ENCODE results near the gene PCAT7. TPM values are rescaled to one million over a fixed set of nuclear protein-coding genes. Genes with fewer than 3 reads are reported as not detected.
A peak's percentile ranks its signal among the peaks of the same experiment; 100 is the strongest.

Gene PCAT7
- total RNA-seq, 4 donors from 2014 or later: not detected

DNA sequence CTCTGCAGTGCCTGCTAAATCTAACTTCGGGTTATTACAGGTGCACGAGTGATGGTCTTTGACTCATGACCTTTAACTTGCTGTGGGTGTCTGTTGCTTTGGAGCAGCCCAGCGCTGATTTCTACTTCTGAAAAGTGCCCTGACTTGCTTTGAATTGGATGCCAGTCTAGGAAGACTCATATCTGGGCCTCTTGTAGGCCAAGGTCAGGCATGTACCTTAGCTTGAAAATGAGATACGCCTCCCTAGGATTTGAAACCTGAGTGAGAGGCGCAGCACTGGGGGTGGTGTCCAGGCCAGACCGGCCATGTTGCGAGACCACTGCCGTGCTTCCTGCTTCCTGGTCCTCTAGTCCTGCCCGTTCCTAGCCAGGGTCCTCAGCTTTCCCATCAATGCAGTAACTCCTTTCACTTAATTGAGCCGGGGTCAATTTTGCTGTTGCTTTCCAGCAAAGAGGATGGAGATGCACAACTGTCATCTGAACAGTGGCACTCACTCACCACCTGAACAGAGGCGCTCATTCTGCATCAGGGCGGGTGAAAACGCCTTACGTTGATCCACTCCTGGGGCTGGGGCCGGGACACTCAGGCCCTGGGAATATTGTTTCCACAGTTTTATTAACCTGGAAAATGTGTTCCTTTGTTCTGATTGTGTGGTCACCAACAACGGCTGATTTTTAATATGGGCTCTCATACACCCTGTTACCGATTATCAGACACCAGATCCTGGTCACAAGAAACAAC lies 14.3 kb downstream of the PCAT7 start:
- intact Hi-C loops (cut with DNase I): no loop called here
- WGBS, 2 donors: 94 to 95% methylated on average over 17 of the region's 17 CpGs
- no peak overlapping the region for H3K4me3 ChIP-seq (replicated peaks in 1 of 3)
- TF ChIP-seq CTCF (IDR thresholded peaks at IDR 0.05): no peak
- H3K36me3 ChIP-seq: no peaks in the 10 kb centered on the region
- H3K27me3 ChIP-seq: no peaks in the 10 kb centered on the region
- H3K4me1 ChIP-seq: no peaks in the 10 kb centered on the region
- H3K27ac ChIP-seq: no peak overlapping the region
- no peaks in the 10 kb centered on the region for H3K9me3 ChIP-seq
- DNase-seq: no peak

GRCh38 chr9:94576131-94576530 lies 21.2 kb downstream of the PCAT7 start:
- H3K27ac ChIP-seq: no peak overlapping the region
- H3K4me3 ChIP-seq (replicated peaks in 1 of 3): no peak overlapping the region
- peaks cover 7 to 14% of the 10 kb centered on the region in 2 donors for H3K4me1 ChIP-seq
- H3K9me3 ChIP-seq: no peaks in the 10 kb centered on the region
- H3K36me3 ChIP-seq: no peaks in the 10 kb centered on the region
- no peaks in the 10 kb centered on the region for H3K27me3 ChIP-seq
- WGBS, 2 donors: 90 to 98% methylated on average over 2 of the region's 2 CpGs
- intact Hi-C loops (cut with DNase I): no loop called here
- TF ChIP-seq CTCF (IDR thresholded peaks at IDR 0.05): no peak
- no peak for TF ChIP-seq POLR2A (IDR thresholded peaks at IDR 0.05)
- no peak for DNase-seq

GRCh38 chr9:94577036-94577435 lies 22.2 kb downstream of the PCAT7 start:
- no peak for DNase-seq
- WGBS, 2 donors: 0 to 43% methylated on average over 1 of the region's 1 CpG
- TF ChIP-seq CTCF (IDR thresholded peaks at IDR 0.05): no peak
- no peak for TF ChIP-seq POLR2A (IDR thresholded peaks at IDR 0.05)
- Histone ChIP-seq H3K27ac (peak overlapping the region in 2 of 3 donors; percentile 37), H3K36me3 (no peaks in the 10 kb centered on the region), H3K9me3 (no peaks in the 10 kb centered on the region), H3K4me3 (replicated peaks in 1 of 3) (no peak overlapping the region), H3K4me1 (peaks cover 7 to 14% of the 10 kb centered on the region in 2 donors), H3K27me3 (no peaks in the 10 kb centered on the region)
- intact Hi-C loops (cut with DNase I): no loop called here

DNA sequence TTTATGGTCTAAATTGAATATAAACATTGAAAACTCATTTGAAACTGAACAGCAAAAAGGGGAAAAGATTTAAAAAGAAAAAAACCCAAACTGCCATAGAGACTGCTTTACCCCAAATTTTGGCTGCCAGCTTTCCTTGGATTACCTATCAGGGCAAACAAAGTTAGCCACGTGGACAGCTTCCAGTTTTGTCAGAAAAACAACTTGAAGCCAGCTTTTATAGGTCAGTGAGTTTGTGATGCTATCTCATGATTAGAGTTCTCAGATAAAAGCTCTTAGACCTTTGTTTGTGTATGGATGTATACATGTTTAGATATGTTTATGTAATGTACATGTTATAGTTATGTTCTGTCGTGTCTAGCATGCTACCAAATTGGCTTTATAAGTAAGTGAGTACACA lies 22.7 kb downstream of the PCAT7 start:
- Histone ChIP-seq H3K27ac (peak overlapping the region in 2 of 3 donors; percentile 37), H3K4me3 (replicated peaks in 1 of 3) (no peak overlapping the region), H3K9me3 (no peaks in the 10 kb centered on the region), H3K27me3 (no peaks in the 10 kb centered on the region), H3K36me3 (no peaks in the 10 kb centered on the region), H3K4me1 (peaks cover 7 to 14% of the 10 kb centered on the region in 2 donors)
- TF ChIP-seq CTCF (IDR thresholded peaks at IDR 0.05): no peak
- peak; percentile 25 to 40 for DNase-seq
- 15 to 31% methylated on average over 2 of the region's 2 CpGs for WGBS, 2 donors
- intact Hi-C loops (cut with DNase I): no loop called here

GRCh38 chr9:94581728-94582127 lies 26.8 kb downstream of the PCAT7 start:
- 96 to 97% methylated on average over 5 of the region's 5 CpGs for WGBS, 2 donors
- Histone ChIP-seq H3K4me3 (replicated peaks in 1 of 3) (no peak overlapping the region), H3K27ac (no peak overlapping the region), H3K36me3 (no peaks in the 10 kb centered on the region), H3K27me3 (no peaks in the 10 kb centered on the region), H3K4me1 (peaks cover 7 to 14% of the 10 kb centered on the region in 2 donors), H3K9me3 (no peaks in the 10 kb centered on the region)
- DNase-seq: no peak
- intact Hi-C loops (cut with DNase I): no loop called here
- TF ChIP-seq CTCF (IDR thresholded peaks at IDR 0.05) (no peak), POLR2A (IDR thresholded peaks at IDR 0.05) (no peak)

All from thyroid gland (tissue), 4 donors.